ENCODE measurements around the gene SNX2. TPM values are rescaled to one million over a fixed set of nuclear protein-coding genes. Genes with fewer than 3 reads are reported as not detected.

The SNX2 gene, protein sequence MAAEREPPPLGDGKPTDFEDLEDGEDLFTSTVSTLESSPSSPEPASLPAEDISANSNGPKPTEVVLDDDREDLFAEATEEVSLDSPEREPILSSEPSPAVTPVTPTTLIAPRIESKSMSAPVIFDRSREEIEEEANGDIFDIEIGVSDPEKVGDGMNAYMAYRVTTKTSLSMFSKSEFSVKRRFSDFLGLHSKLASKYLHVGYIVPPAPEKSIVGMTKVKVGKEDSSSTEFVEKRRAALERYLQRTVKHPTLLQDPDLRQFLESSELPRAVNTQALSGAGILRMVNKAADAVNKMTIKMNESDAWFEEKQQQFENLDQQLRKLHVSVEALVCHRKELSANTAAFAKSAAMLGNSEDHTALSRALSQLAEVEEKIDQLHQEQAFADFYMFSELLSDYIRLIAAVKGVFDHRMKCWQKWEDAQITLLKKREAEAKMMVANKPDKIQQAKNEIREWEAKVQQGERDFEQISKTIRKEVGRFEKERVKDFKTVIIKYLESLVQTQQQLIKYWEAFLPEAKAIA
- 10 to 100 TPM; 61.0 to 71.9 TPM for total RNA-seq

DNA sequence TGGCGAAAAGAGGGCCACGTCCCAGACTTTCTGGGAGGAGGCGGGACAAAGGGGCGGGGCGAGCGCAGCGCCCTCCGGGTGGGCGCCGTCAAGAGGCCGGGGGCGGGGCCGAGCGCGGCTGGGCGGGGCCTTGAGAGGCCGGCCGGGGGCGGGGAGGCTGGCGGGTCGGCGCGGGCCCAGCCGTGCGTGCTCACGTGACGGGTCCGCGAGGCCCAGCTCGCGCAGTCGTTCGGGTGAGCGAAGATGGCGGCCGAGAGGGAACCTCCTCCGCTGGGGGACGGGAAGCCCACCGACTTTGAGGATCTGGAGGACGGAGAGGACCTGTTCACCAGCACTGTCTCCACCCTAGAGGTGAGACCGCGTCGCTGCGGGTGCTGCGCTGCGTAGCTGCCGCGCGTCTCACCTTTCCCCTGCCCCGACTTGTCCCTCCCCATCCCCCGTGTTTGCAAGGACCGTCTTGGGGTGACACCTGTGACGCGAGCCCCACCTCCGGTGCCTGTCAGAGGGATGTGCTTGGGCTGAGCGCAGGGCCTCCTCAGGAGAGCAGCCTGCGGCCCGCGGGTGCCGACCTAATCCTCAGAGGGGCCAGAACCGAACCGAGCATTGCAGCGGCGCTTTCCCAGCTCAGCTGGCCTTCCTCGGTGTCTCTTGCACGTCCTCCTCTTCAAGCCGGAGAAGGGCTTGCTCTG lies at the start of gene SNX2:
SNX2 (plus strand) TSS at position 220 of the 689 bp plus-strand sequence; CDS start at position 244, 24 bp downstream.
- Histone ChIP-seq H3K9me3 (no peaks in the 10 kb centered on the region), H3K36me3 (no peaks in the 10 kb centered on the region), H3K9ac (ENCODE audit: low read depth in 2 of 2, low read length in 2 of 2) (peak within 1 kb of the TSS; percentile 91 to 94), H3K4me1 (no peaks in the 10 kb centered on the region), H3K27ac (peak within 1 kb of the TSS; percentile 75), H3K27me3 (no peaks in the 10 kb centered on the region), H3K4me3 (peak within 1 kb of the TSS; percentile 83)
- TF ChIP-seq, protein P1, sequence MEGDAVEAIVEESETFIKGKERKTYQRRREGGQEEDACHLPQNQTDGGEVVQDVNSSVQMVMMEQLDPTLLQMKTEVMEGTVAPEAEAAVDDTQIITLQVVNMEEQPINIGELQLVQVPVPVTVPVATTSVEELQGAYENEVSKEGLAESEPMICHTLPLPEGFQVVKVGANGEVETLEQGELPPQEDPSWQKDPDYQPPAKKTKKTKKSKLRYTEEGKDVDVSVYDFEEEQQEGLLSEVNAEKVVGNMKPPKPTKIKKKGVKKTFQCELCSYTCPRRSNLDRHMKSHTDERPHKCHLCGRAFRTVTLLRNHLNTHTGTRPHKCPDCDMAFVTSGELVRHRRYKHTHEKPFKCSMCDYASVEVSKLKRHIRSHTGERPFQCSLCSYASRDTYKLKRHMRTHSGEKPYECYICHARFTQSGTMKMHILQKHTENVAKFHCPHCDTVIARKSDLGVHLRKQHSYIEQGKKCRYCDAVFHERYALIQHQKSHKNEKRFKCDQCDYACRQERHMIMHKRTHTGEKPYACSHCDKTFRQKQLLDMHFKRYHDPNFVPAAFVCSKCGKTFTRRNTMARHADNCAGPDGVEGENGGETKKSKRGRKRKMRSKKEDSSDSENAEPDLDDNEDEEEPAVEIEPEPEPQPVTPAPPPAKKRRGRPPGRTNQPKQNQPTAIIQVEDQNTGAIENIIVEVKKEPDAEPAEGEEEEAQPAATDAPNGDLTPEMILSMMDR (IDR thresholded peaks at IDR 0.05): no peak
- intact Hi-C loops (cut with DNase I): no loop called here
- peak; percentile 96 for DNase-seq

DNA sequence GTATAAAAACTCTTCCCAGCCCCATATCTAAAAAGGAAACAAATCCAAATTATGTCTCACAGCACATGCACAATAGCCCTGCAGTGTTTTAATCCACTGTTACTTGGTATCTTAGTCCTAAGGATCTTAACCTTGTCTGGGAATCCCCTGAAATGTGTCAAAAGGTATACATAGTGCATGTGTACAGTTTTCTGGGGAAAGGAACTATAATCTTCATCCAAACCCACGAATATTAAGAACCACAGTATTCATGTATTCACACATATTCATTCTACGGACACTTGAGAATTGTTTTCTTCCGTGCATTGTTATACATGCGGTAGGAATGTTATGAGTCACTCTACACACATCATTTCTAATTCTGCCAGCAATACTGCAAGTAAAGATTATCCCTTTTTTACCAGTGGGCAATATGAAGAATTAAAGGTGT lies 47.8 kb upstream of the SNX2 start:
- Histone ChIP-seq H3K27ac (no peak overlapping the region), H3K9me3 (no peaks in the 10 kb centered on the region)
- intact Hi-C loops (cut with DNase I): no loop called here

DNA sequence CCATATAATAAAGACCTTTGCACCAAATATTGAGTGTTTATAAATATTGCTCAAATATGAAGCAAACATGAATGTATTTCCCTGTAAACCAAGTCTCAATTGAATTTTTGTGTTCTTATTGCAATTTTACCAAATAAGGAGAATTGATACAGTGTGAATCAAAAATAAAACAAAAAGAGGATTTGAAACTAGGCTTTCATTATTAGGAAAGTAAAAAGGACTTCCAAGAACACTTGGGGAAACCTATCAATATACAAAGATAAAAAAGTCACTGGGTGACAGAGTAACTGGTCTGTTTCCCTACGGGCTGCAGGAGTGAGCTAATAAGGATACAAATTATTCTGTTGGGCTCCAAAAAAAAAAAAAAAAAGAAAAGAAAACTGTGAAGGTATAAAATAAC lies 44.8 kb upstream of the SNX2 start:
- H3K9me3 ChIP-seq: no peaks in the 10 kb centered on the region
- H3K9ac ChIP-seq (ENCODE audit: low read depth in 2 of 2, low read length in 2 of 2): no peak overlapping the region
- H3K4me1 ChIP-seq: no peaks in the 10 kb centered on the region
- TF ChIP-seq, protein P1 (IDR thresholded peaks at IDR 0.05): no peak
- H3K4me3 ChIP-seq: no peak overlapping the region
- no peaks in the 10 kb centered on the region for H3K27me3 ChIP-seq
- H3K36me3 ChIP-seq: no peaks in the 10 kb centered on the region
- DNase-seq: no peak
- H3K27ac ChIP-seq: no peak overlapping the region
- intact Hi-C loops (cut with DNase I): no loop called here

More for the DNA sequence above, 47.8 kb upstream of the SNX2 start:
- Histone ChIP-seq H3K27me3 (no peaks in the 10 kb centered on the region), H3K9ac (ENCODE audit: low read depth in 2 of 2, low read length in 2 of 2) (no peak overlapping the region), H3K36me3 (no peaks in the 10 kb centered on the region), H3K4me3 (no peak overlapping the region), H3K4me1 (no peaks in the 10 kb centered on the region)
- DNase-seq: no peak
- TF ChIP-seq, protein P1 (IDR thresholded peaks at IDR 0.05): no peak

DNA sequence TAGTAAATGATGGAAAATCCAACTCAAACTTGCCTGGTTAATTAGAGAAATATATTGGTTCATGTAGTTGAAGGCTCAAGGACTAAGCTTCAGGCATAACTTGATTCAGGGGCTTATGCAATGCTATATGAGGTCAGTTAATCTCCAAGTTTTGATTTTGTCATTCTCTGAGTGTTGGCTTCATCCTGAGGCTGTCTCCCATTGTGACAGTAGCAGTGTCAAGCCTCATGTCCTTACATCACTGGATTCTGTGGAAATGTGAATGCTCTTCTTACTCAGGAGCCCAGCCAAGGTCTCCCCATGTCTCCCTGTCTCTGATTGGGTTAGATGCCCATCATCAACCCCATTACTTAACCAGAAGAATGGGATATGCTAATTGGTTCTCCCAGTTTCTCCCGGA lies 44.4 kb upstream of the SNX2 start:
- no peaks in the 10 kb centered on the region for H3K27me3 ChIP-seq
- H3K4me1 ChIP-seq: no peaks in the 10 kb centered on the region
- H3K36me3 ChIP-seq: no peaks in the 10 kb centered on the region
- TF ChIP-seq, protein P1 (IDR thresholded peaks at IDR 0.05): no peak
- intact Hi-C loops (cut with DNase I): no loop called here
- DNase-seq: no peak
- H3K4me3 ChIP-seq: no peak overlapping the region
- no peaks in the 10 kb centered on the region for H3K9me3 ChIP-seq
- H3K27ac ChIP-seq: no peak overlapping the region
- H3K9ac ChIP-seq (ENCODE audit: low read depth in 2 of 2, low read length in 2 of 2): no peak overlapping the region

DNA sequence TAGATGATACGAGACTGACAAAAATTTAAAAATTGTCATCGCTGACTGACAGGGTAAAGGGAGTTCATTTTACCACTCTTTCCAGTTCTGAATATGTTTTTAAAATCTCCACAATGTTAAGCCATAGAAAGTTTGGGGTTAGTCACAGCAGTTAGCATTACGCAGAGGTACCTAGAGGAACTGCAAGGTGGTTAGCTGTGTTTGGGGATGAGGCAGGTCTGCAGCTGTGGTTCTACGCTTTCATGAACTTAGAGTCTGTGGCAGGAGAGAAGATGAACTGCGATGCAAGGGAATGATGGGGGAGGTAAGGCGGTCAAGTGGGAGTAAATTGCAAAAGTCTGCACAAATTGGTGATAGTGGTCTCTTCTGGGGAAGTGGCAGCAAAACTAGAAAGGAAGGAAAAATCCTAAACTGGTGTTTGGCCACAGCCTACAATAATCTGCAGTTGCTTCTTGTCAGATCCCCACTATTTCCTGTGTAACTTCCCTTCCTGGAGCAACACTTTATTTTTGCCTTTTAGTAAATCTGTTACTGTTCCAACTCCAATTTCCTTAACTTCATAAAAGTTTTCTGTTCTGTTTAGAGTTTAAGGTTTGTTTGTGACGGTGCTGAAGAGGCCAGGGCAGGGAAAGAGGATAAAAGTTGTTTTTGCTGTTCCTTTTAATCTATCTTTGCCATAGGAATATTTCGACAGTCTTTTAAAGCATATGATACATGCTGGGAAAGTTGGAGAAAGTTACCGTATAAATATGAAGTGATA lies 38.6 kb upstream of the SNX2 start:
- no peak overlapping the region for H3K9ac ChIP-seq (ENCODE audit: low read depth in 2 of 2, low read length in 2 of 2)
- H3K36me3 ChIP-seq: no peaks in the 10 kb centered on the region
- H3K27ac ChIP-seq: no peak overlapping the region
- no peaks in the 10 kb centered on the region for H3K9me3 ChIP-seq
- TF ChIP-seq, protein P1 (IDR thresholded peaks at IDR 0.05): no peak
- intact Hi-C loops (cut with DNase I): no loop called here
- DNase-seq: no peak
- H3K4me3 ChIP-seq: no peak overlapping the region
- H3K4me1 ChIP-seq: no peaks in the 10 kb centered on the region
- H3K27me3 ChIP-seq: no peaks in the 10 kb centered on the region
